Thoracic aorta endothelial cell (primary cell): Measurements from ENCODE around the gene PAK3. TPM values are rescaled to one million over a fixed set of nuclear protein-coding genes. Genes with fewer than 3 reads are reported as not detected.

ENCODE experiments used
- small RNA-seq: library from RNA; depleted of rRNA; stranded (forward); fragments of <200 nt; gene quantifications from one replicate; pipeline ENCODE3, GENCODE V24; 2012
- total RNA-seq: library from RNA; depleted of rRNA; stranded (reverse); fragments of >200 nt; gene quantifications from 2 replicates; pipeline ENCODE4 v1.2.3, GENCODE V29; 2012

The PAK3 gene
- 0.13 and 1.1 TPM in 2 replicates for total RNA-seq

GRCh38 chrX:111095974-111096895, at the start of gene PAK3:
PAK3 (plus strand) TSS chrX:111096191; CDS start chrX:111123104, 26,913 bp downstream.

DNA sequence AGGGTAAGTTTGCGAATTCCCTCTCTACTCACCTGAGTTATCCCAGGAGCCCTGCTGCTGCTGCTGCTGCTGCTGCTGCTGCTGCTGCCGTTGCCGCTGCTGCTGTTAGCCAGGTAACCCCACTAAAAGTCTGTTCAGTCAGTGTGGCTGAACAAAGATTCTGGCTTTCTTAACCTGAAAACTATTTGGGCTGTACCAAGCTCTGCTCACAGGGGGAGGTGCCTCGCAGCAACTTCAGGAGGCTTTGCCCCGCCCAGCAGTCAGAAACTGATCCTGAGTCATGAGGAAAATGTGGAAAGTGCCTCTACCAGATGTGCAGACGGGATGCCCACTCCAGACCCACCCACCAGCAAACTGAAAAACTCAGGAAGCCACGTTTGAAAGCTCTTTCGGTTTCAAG, 174.3 kb downstream of the PAK3 start, which contains the start of gene CAPN6:
CAPN6 (minus strand) TSS at position 145 of the 400 bp plus-strand sequence. CDS start 6,547 bp downstream, outside the sequence.

Small RNA genes within 50 kb of the gene (small RNA-seq; reads per million reads assigned to genes)
- not detected for gene FCF1P4

Other genes with a start within 250 kb of the PAK3 start
- gene CAPN6, start 174.3 kb downstream of the PAK3 start, total RNA-seq: not detected in 2 replicates